Measurements from ENCODE around the gene COA1.

GRCh38 chr7:43647673-43648472 lies 81.5 kb downstream of the COA1 start:
- TF ChIP-seq CTCF (IDR thresholded peaks at IDR 0.05) (no peak), POLR2A (IDR thresholded peaks at IDR 0.05) (no peak)
